C4-2B (cell line): ENCODE data around the gene RAB40C.

Experiments
- CTCF ChIP-seq: fragments of 450-650 bp; conservative IDR thresholded peaks from 2 replicates; pipeline ENCODE4 v1.5.1; 2017; ENCODE audit warnings: mild to moderate bottlenecking
- ZFX ChIP-seq: fragments of 450-650 bp; IDR thresholded peaks from 2 replicates; pipeline ENCODE4 v1.6.1; 2017

- TF ChIP-seq CTCF (no peak), ZFX (no peak)
Observed at GRCh38 chr16:627454-628239, 37.8 kb downstream of the RAB40C start.
